ENCODE results near the gene ROBO2. TPM values are rescaled to one million over a fixed set of nuclear protein-coding genes. Genes with fewer than 3 reads are reported as not detected.

Gene ROBO2
- total and polyA plus RNA-seq, 2 experiments from 2014 or later: 1.5 to 7.8 TPM

- TF ChIP-seq, protein P1, sequence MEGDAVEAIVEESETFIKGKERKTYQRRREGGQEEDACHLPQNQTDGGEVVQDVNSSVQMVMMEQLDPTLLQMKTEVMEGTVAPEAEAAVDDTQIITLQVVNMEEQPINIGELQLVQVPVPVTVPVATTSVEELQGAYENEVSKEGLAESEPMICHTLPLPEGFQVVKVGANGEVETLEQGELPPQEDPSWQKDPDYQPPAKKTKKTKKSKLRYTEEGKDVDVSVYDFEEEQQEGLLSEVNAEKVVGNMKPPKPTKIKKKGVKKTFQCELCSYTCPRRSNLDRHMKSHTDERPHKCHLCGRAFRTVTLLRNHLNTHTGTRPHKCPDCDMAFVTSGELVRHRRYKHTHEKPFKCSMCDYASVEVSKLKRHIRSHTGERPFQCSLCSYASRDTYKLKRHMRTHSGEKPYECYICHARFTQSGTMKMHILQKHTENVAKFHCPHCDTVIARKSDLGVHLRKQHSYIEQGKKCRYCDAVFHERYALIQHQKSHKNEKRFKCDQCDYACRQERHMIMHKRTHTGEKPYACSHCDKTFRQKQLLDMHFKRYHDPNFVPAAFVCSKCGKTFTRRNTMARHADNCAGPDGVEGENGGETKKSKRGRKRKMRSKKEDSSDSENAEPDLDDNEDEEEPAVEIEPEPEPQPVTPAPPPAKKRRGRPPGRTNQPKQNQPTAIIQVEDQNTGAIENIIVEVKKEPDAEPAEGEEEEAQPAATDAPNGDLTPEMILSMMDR (conservative IDR thresholded peaks at IDR 0.05; ENCODE audit: low read depth in 2 of 2): no peak
- TF ChIP-seq CREB1 (CRISPR knock-in tag; IDR thresholded peaks at IDR 0.05; ENCODE audit: low read depth) (no peak), NANOG (IDR thresholded peaks at IDR 0.05; ENCODE audit: borderline replicate concordance) (no peak), EZH2phosphoT487 (IDR thresholded peaks at IDR 0.05; ENCODE audit: unreplicated experiment) (no peak), ZNF114 (CRISPR knock-in tag; IDR thresholded peaks at IDR 0.05) (no peak)
Observed at GRCh38 chr3:77467702-77468625, 428.1 kb downstream of the ROBO2 start (continued).

DNA sequence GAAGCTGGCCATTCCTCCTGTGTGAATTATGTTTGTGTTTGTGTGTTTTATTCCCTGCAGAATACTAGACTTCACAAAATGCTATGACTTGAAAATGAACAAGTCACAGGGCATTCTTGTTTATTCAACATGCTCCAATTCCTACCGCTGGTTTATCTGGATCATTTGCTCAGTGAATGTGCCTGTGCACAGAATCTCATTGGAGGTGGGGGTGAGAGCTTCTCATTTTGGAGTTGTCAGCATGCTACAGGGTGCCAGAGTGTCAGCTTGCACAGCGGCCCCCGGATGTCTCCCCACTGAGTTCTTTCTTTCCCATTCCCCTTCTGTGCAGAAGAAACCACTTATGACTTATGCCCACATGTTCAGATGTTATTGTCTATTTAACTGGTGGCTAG, 428.7 kb downstream of the ROBO2 start:
- no peak overlapping the region for H3K27ac ChIP-seq (ENCODE audit: low read depth)
- no peak overlapping the region for H3K27ac Mint-ChIP-seq
- no peak overlapping the region for H3K4me3 ChIP-seq
- TF ChIP-seq JUNB (IDR thresholded peaks at IDR 0.05; ENCODE audit: unreplicated experiment) (no peak), EZH2phosphoT487 (IDR thresholded peaks at IDR 0.05; ENCODE audit: unreplicated experiment) (no peak), ZNF331 (CRISPR knock-in tag; IDR thresholded peaks at IDR 0.05; ENCODE audit: low read depth) (no peak), NANOG (IDR thresholded peaks at IDR 0.05; ENCODE audit: borderline replicate concordance) (no peak), POLR2AphosphoS5 (IDR thresholded peaks at IDR 0.05; ENCODE audit: low read depth) (no peak), STAT1 (IDR thresholded peaks at IDR 0.05; ENCODE audit: unreplicated experiment) (no peak), REST (IDR thresholded peaks at IDR 0.05; ENCODE audit: unreplicated experiment) (no peak), ETS1 (IDR thresholded peaks at IDR 0.05) (no peak)

More for the DNA sequence above, 428.7 kb downstream of the ROBO2 start:
- Mint-ChIP-seq H3K36me3 (ENCODE audit: low read depth) (peaks cover 6% of the 10 kb centered on the region; the same call in 2 of the 3 replicates), H3K27me3 (ENCODE audit: insufficient read depth, low read depth, poor library complexity) (no peaks in the 10 kb centered on the region), H3K4me1 (peaks cover 2% of the 10 kb centered on the region; the same call in 2 of the 3 replicates), H3K9me3 (peaks cover 4% of the 10 kb centered on the region; the same call in 2 of the 3 replicates), H3K4me3 (no peak overlapping the region)
- Histone ChIP-seq H3K9me2 (ENCODE audit: insufficient read depth) (no peaks in the 10 kb centered on the region), H3K36me3 (ENCODE audit: insufficient read depth) (no peaks in the 10 kb centered on the region), H3K27me3 (ENCODE audit: insufficient read depth) (no peaks in the 10 kb centered on the region), H3K79me2 (replicated peaks; ENCODE audit: insufficient read depth) (no peaks in the 10 kb centered on the region), H4K20me1 (replicated peaks; ENCODE audit: insufficient read depth) (no peaks in the 10 kb centered on the region), H3F3A (replicated peaks; ENCODE audit: low read depth) (no peaks in the 10 kb centered on the region), H3K4me1 (ENCODE audit: insufficient read depth) (no peaks in the 10 kb centered on the region), H2AFZ (no peak overlapping the region), H3K4me2 (no peak overlapping the region)
- DNase-seq (ENCODE audit: low spot score): no peak
- no peak for ATAC-seq
